ENCODE data around the gene TTYH3.
A peak's percentile ranks its signal among the peaks of the same experiment; 100 is the strongest.

The TTYH3 gene

GRCh38 chr7:2631946-2632732 is at the start of gene TTYH3:
TTYH3 (plus strand) TSS chr7:2631986; CDS start chr7:2632156, 170 bp downstream.
- DNase-seq (ENCODE audit: low read depth, low spot score): no peak
- no peak for TF ChIP-seq CTCF (IDR thresholded peaks at IDR 0.05; ENCODE audit: insufficient read depth, low read length, missing control alignments)
- ChIA-PET CTCF (interaction anchor here (1.3 to 1.7 kb wide), 3 partner anchors 11 to 182 kb away, joined by 3 to 5 read pairs (median 3); no protein-coding TSS in a partner anchor), POLR2A (interaction anchor here (1.0 to 1.2 kb wide), 2 partner anchors 11 kb away, joined by 3 read pairs; no protein-coding TSS in a partner anchor)
- H3K4me3 ChIP-seq (ENCODE audit: low read depth, low read length): peak within 1 kb of the TSS; percentile 94

GRCh38 chr7:2582006-2582735 is 49.6 kb upstream of the TTYH3 start:
- CTCF ChIA-PET: no interaction called here
- POLR2A ChIA-PET: no interaction called here
- TF ChIP-seq CTCF (IDR thresholded peaks at IDR 0.05; ENCODE audit: insufficient read depth, low read length, missing control alignments): no peak
- H3K4me3 ChIP-seq (ENCODE audit: low read depth, low read length): no peak overlapping the region
- no peak for DNase-seq (ENCODE audit: low read depth, low spot score)

- H3K4me3 ChIP-seq (ENCODE audit: low read depth, low read length): no peak overlapping the region
- DNase-seq (ENCODE audit: low read depth, low spot score): no peak
- ChIA-PET CTCF (interaction anchor here (1.6 kb wide), 1 partner anchor 29 kb away, joined by 4 read pairs; no protein-coding TSS in a partner anchor), POLR2A (interaction anchor here (0.5 kb wide), 1 partner anchor 62 kb away, joined by 3 read pairs; no protein-coding TSS in a partner anchor)
- TF ChIP-seq CTCF (IDR thresholded peaks at IDR 0.05; ENCODE audit: insufficient read depth, low read length, missing control alignments): no peak
These were observed 47.8 kb upstream of the TTYH3 start for GRCh38 chr7:2583798-2584580.

- no peak for DNase-seq (ENCODE audit: low read depth, low spot score)
- TF ChIP-seq CTCF (IDR thresholded peaks at IDR 0.05; ENCODE audit: insufficient read depth, low read length, missing control alignments): no peak
- POLR2A ChIA-PET: no interaction called here
- no peak overlapping the region for H3K4me3 ChIP-seq (ENCODE audit: low read depth, low read length)
- CTCF ChIA-PET: interaction anchor here (0.7 to 1.0 kb wide), 4 partner anchors 17 to 278 kb away, joined by 3 read pairs; no protein-coding TSS in a partner anchor
These were observed 46.3 kb upstream of the TTYH3 start for GRCh38 chr7:2585446-2585845.

- ChIA-PET POLR2A (no interaction called here), CTCF (interaction anchor here (0.7 to 1.1 kb wide), 3 partner anchors 13 to 20 kb away, joined by 3 read pairs; no protein-coding TSS in a partner anchor)
- no peak for DNase-seq (ENCODE audit: low read depth, low spot score)
- H3K4me3 ChIP-seq (ENCODE audit: low read depth, low read length): no peak overlapping the region
- no peak for TF ChIP-seq CTCF (IDR thresholded peaks at IDR 0.05; ENCODE audit: insufficient read depth, low read length, missing control alignments)
These were observed 45.3 kb upstream of the TTYH3 start for GRCh38 chr7:2586326-2587020.

All from AG04449 (cell line).